Measurements from ENCODE around the gene ATG16L1.

ATG16L1 gene

DNA sequence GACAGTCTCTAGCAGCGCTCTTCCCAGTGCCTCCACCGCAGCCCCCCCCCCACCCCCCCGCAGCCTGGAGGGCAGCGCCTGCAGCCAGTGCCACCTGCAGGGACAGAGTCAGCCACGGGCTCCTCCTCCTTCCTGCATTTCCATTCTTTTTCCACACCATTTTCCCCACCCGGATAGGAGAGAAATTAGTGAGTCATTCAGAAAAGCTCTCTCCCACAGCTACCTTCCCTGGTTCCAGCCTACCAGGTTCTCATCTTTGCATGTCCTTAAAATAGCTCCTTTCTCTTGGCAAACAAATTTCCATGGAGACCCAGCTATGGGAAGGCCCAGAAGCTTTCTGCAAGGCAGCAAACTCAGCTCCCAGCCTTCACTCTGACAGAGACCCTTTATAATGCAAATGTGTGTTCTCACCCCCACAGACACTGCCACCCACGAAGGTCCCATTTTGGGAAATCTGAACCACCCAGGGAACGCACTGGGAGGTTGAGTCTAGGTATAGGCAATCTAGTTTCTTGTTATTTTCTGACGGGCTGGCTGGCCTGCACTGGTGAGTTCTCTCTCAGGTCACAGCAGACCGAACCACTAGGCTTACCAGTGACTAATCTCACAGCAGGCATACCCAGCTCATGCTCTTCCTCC, 41.8 kb upstream of the ATG16L1 start:
- H3K9me2 ChIP-seq (ENCODE audit: low read depth, low read length) = no peaks in the 10 kb centered on the region
- no peaks in the 10 kb centered on the region for H3K27me3 ChIP-seq (ENCODE audit: insufficient read depth, low read length)
- H2AFZ ChIP-seq (ENCODE audit: low read length) = no peak overlapping the region
- H3K27ac ChIP-seq (ENCODE audit: low read depth, low read length, poor library complexity, severe bottlenecking) = no peak overlapping the region
- H4K20me1 ChIP-seq (ENCODE audit: insufficient read depth, low read length) = no peaks in the 10 kb centered on the region
- no peaks in the 10 kb centered on the region for H3K9me3 ChIP-seq (ENCODE audit: low read length)
- no peak overlapping the region for H3K4me2 ChIP-seq (ENCODE audit: low read length)
- H3F3A ChIP-seq (ENCODE audit: insufficient read depth, low read length) = no peaks in the 10 kb centered on the region
- no peaks in the 10 kb centered on the region for H3K4me1 ChIP-seq (ENCODE audit: insufficient read depth, low read length, severe bottlenecking)
- H3K36me3 ChIP-seq (ENCODE audit: insufficient read depth, low read length) = peaks cover 3% of the 10 kb centered on the region
- no peaks in the 10 kb centered on the region for H3K79me2 ChIP-seq (ENCODE audit: insufficient read depth, low read length)
- no peak for TF ChIP-seq EZH2 (IDR thresholded peaks at IDR 0.05; ENCODE audit: borderline replicate concordance, low read length)
- TF ChIP-seq, protein P1, sequence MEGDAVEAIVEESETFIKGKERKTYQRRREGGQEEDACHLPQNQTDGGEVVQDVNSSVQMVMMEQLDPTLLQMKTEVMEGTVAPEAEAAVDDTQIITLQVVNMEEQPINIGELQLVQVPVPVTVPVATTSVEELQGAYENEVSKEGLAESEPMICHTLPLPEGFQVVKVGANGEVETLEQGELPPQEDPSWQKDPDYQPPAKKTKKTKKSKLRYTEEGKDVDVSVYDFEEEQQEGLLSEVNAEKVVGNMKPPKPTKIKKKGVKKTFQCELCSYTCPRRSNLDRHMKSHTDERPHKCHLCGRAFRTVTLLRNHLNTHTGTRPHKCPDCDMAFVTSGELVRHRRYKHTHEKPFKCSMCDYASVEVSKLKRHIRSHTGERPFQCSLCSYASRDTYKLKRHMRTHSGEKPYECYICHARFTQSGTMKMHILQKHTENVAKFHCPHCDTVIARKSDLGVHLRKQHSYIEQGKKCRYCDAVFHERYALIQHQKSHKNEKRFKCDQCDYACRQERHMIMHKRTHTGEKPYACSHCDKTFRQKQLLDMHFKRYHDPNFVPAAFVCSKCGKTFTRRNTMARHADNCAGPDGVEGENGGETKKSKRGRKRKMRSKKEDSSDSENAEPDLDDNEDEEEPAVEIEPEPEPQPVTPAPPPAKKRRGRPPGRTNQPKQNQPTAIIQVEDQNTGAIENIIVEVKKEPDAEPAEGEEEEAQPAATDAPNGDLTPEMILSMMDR (IDR thresholded peaks at IDR 0.05; ENCODE audit: low read length) = no peak
- H3K4me3 ChIP-seq (ENCODE audit: low read depth, low read length, poor library complexity, severe bottlenecking) = no peak overlapping the region
- H3K9ac ChIP-seq (ENCODE audit: low read length) = no peak overlapping the region

GRCh38 chr2:233210281-233210680, 41.2 kb upstream of the ATG16L1 start:
- Histone ChIP-seq H2AFZ (ENCODE audit: low read length) (no peak overlapping the region), H3K9ac (ENCODE audit: low read length) (no peak overlapping the region), H3K4me1 (ENCODE audit: insufficient read depth, low read length, severe bottlenecking) (no peaks in the 10 kb centered on the region), H3K79me2 (ENCODE audit: insufficient read depth, low read length) (no peaks in the 10 kb centered on the region), H3K27me3 (ENCODE audit: insufficient read depth, low read length) (no peaks in the 10 kb centered on the region), H3K36me3 (ENCODE audit: insufficient read depth, low read length) (no peaks in the 10 kb centered on the region; the same call in 1 of the 2 replicates), H3K4me2 (ENCODE audit: low read length) (no peak overlapping the region), H3K27ac (ENCODE audit: low read depth, low read length, poor library complexity, severe bottlenecking) (no peak overlapping the region), H3K9me3 (ENCODE audit: low read length) (no peaks in the 10 kb centered on the region), H3F3A (ENCODE audit: insufficient read depth, low read length) (no peaks in the 10 kb centered on the region), H4K20me1 (ENCODE audit: insufficient read depth, low read length) (no peaks in the 10 kb centered on the region), H3K4me3 (ENCODE audit: low read depth, low read length, poor library complexity, severe bottlenecking) (no peak overlapping the region), H3K9me2 (ENCODE audit: low read depth, low read length) (no peaks in the 10 kb centered on the region)
- no peak for TF ChIP-seq EZH2 (IDR thresholded peaks at IDR 0.05; ENCODE audit: borderline replicate concordance, low read length)
- TF ChIP-seq, protein P1 (IDR thresholded peaks at IDR 0.05; ENCODE audit: low read length) = no peak

DNA sequence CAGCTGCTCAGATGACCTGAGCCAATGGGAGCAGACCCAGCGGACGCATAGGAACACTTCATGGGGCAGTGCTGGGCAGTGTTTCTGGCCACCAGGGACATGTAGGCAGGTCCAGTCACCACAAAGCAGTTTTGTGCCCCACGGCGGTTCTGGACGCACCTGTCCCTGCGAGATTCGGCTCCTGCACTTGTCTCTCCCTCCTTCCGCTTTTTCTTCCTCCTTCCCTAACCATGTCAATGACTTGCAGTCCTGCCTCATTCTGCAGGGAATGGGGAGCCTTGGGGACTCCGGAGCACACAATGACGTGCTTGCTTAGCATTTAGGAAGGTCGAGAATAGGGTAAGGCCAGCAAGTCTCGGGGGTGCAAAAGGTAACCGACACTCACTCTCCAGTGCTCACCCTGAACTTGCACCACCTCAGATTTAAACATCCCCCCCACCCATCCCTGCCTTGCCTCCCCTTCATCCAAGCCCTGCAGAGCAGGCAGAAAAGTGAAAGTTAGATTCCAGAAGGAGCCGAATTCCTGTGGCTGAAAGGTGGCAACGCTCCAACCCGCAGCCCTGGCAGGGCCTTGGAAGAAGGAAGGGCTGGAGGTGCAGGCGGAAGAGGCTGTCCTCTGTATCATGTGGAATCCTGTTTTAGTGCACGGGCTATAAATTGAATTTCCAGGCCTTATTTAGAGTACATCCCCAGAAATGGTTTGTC, 40.5 kb upstream of the ATG16L1 start:
- no peak overlapping the region for H3K4me3 ChIP-seq (ENCODE audit: low read depth, low read length, poor library complexity, severe bottlenecking)

More for the DNA sequence above, 40.5 kb upstream of the ATG16L1 start:
- H3K4me2 ChIP-seq (ENCODE audit: low read length) = no peak overlapping the region
- H3K36me3 ChIP-seq (ENCODE audit: insufficient read depth, low read length) = no peaks in the 10 kb centered on the region; the same call in 1 of the 2 replicates
- TF ChIP-seq, protein P1 (IDR thresholded peaks at IDR 0.05; ENCODE audit: low read length) = no peak
- no peak for TF ChIP-seq EZH2 (IDR thresholded peaks at IDR 0.05; ENCODE audit: borderline replicate concordance, low read length)
- H4K20me1 ChIP-seq (ENCODE audit: insufficient read depth, low read length) = no peaks in the 10 kb centered on the region
- H3F3A ChIP-seq (ENCODE audit: insufficient read depth, low read length) = no peaks in the 10 kb centered on the region
- no peaks in the 10 kb centered on the region for H3K9me2 ChIP-seq (ENCODE audit: low read depth, low read length)
- H2AFZ ChIP-seq (ENCODE audit: low read length) = no peak overlapping the region
- no peak overlapping the region for H3K27ac ChIP-seq (ENCODE audit: low read depth, low read length, poor library complexity, severe bottlenecking)
- no peak overlapping the region for H3K9ac ChIP-seq (ENCODE audit: low read length)
- no peaks in the 10 kb centered on the region for H3K4me1 ChIP-seq (ENCODE audit: insufficient read depth, low read length, severe bottlenecking)
- H3K9me3 ChIP-seq (ENCODE audit: low read length) = no peaks in the 10 kb centered on the region
- no peaks in the 10 kb centered on the region for H3K79me2 ChIP-seq (ENCODE audit: insufficient read depth, low read length)
- H3K27me3 ChIP-seq (ENCODE audit: insufficient read depth, low read length) = no peaks in the 10 kb centered on the region

All from OCI-LY1 (cell line).